ENCODE measurements around the gene CAPN9.

Gene CAPN9

GRCh38 chr1:230826166-230826875, 79.1 kb downstream of the CAPN9 start:
- TF ChIP-seq, protein P1, sequence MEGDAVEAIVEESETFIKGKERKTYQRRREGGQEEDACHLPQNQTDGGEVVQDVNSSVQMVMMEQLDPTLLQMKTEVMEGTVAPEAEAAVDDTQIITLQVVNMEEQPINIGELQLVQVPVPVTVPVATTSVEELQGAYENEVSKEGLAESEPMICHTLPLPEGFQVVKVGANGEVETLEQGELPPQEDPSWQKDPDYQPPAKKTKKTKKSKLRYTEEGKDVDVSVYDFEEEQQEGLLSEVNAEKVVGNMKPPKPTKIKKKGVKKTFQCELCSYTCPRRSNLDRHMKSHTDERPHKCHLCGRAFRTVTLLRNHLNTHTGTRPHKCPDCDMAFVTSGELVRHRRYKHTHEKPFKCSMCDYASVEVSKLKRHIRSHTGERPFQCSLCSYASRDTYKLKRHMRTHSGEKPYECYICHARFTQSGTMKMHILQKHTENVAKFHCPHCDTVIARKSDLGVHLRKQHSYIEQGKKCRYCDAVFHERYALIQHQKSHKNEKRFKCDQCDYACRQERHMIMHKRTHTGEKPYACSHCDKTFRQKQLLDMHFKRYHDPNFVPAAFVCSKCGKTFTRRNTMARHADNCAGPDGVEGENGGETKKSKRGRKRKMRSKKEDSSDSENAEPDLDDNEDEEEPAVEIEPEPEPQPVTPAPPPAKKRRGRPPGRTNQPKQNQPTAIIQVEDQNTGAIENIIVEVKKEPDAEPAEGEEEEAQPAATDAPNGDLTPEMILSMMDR (IDR thresholded peaks at IDR 0.05): no peak
- H3K4me1 ChIP-seq (ENCODE audit: control insufficient read depth in 1 of 2, insufficient read depth in 1 of 2, low read depth in 1 of 2, low read length in 1 of 2): peaks cover 7 to 8% of the 10 kb centered on the region in 2 experiments
- H3K36me3 ChIP-seq: no peaks in the 10 kb centered on the region
- no peaks in the 10 kb centered on the region for H3K9me3 ChIP-seq
- H3K27me3 ChIP-seq: no peaks in the 10 kb centered on the region
- H3K4me3 ChIP-seq (ENCODE audit: low read depth in 1 of 2, low read length in 1 of 2): no peak overlapping the region
- H3K27ac ChIP-seq: no peak overlapping the region

DNA sequence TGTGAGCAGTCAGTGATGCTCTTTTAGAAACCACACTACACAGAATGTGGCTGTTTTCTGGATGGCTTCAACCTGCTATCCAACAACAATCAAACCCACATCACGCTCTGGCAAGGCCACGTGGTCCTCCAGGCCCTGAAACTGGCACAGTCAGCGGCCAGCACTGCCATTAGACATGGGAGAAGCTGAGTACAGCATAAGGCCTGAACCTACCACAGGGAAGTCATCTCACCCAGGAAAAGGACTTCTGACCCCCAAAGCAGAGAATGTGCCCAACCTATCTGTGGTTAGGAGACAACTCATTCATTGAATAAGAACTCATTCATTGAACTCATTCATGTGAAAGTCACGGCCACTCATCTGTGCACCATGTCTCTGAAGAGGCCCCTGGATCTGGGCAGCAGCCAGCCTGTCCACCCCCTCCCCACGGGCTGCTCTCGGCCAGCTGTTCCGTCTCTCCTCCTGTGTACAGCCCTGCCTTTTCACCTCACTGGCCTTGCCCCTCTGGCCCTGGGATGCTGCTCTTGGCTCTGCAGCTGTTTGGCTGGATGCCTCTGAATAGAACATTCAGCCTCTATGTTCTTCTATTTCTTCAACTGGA, 80.0 kb downstream of the CAPN9 start:
- Histone ChIP-seq H3K4me1 (ENCODE audit: control insufficient read depth in 1 of 2, insufficient read depth in 1 of 2, low read depth in 1 of 2, low read length in 1 of 2) (peaks cover 7 to 8% of the 10 kb centered on the region in 2 experiments), H3K27me3 (no peaks in the 10 kb centered on the region)
- TF ChIP-seq, protein P1 (IDR thresholded peaks at IDR 0.05): no peak

GRCh38 chr1:230827801-230828200, 80.6 kb downstream of the CAPN9 start:
- Histone ChIP-seq H3K27me3 (no peaks in the 10 kb centered on the region), H3K4me1 (ENCODE audit: control insufficient read depth in 1 of 2, insufficient read depth in 1 of 2, low read depth in 1 of 2, low read length in 1 of 2) (peaks cover 7 to 8% of the 10 kb centered on the region in 2 experiments), H3K9me3 (no peaks in the 10 kb centered on the region), H3K27ac (no peak overlapping the region), H3K4me3 (ENCODE audit: low read depth in 1 of 2, low read length in 1 of 2) (no peak overlapping the region), H3K36me3 (no peaks in the 10 kb centered on the region)
- TF ChIP-seq, protein P1 (IDR thresholded peaks at IDR 0.05): no peak

More for the DNA sequence above, 80.0 kb downstream of the CAPN9 start:
- no peak overlapping the region for H3K4me3 ChIP-seq (ENCODE audit: low read depth in 1 of 2, low read length in 1 of 2)
- no peak overlapping the region for H3K27ac ChIP-seq
- no peaks in the 10 kb centered on the region for H3K36me3 ChIP-seq
- H3K9me3 ChIP-seq: no peaks in the 10 kb centered on the region

DNA sequence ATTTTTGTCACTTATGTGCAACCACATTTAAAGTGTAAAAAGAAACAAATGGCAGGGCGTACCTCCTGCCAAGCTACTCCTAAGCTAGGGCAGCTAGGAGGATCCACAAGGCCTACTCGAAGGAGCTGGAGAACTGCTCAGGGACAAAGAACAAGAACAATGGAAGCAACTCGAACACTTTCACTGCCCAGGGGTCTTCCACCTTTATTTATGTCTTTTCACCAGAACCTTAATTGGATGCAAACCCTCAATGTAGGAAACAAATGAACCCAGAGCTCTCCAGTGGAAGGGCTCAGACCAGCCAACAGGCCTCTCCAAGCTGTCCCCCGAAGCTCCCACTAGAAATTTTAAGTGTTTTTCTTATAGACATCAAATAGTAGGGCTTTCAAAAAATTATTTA, 81.2 kb downstream of the CAPN9 start:
- H3K4me1 ChIP-seq (ENCODE audit: control insufficient read depth in 1 of 2, insufficient read depth in 1 of 2, low read depth in 1 of 2, low read length in 1 of 2): peaks cover 7 to 8% of the 10 kb centered on the region in 2 experiments
- TF ChIP-seq, protein P1 (IDR thresholded peaks at IDR 0.05): no peak

GRCh38 chr1:230831771-230832170, 84.6 kb downstream of the CAPN9 start:
- Histone ChIP-seq H3K4me1 (ENCODE audit: control insufficient read depth in 1 of 2, insufficient read depth in 1 of 2, low read depth in 1 of 2, low read length in 1 of 2) (no peaks in the 10 kb centered on the region), H3K27ac (no peak overlapping the region), H3K36me3 (no peaks in the 10 kb centered on the region), H3K4me3 (ENCODE audit: low read depth in 1 of 2, low read length in 1 of 2) (no peak overlapping the region), H3K27me3 (no peaks in the 10 kb centered on the region), H3K9me3 (no peaks in the 10 kb centered on the region)
- TF ChIP-seq, protein P1 (IDR thresholded peaks at IDR 0.05): no peak

More for the DNA sequence above, 81.2 kb downstream of the CAPN9 start:
- no peaks in the 10 kb centered on the region for H3K9me3 ChIP-seq
- no peaks in the 10 kb centered on the region for H3K27me3 ChIP-seq
- H3K36me3 ChIP-seq: no peaks in the 10 kb centered on the region
- no peak overlapping the region for H3K4me3 ChIP-seq (ENCODE audit: low read depth in 1 of 2, low read length in 1 of 2)
- no peak overlapping the region for H3K27ac ChIP-seq

Measured in neutrophil (primary cell).